ENCODE results near the gene LTA.

Gene LTA

GRCh38 chr6:31573239-31574105 lies 1.4 kb downstream of the LTA start:
- no peak for DNase-seq

- no peak for DNase-seq
Measured at GRCh38 chr6:31574106-31575061, 2.3 kb downstream of the LTA start.

- DNase-seq, result peak; percentile 62 to 89 (median 70)
Measured at GRCh38 chr6:31575335-31575901, 3.3 kb downstream of the LTA start, which contains the start of gene TNF. TNF (plus strand) TSS chr6:31575565; CDS start chr6:31575742, 177 bp downstream.

GRCh38 chr6:31575952-31576685 lies 4.0 kb downstream of the LTA start:
- peak in 1 of 5 donors; percentile 46 for DNase-seq

GRCh38 chr6:31576897-31577578 lies 4.9 kb downstream of the LTA start:
- peak in 2 of 5 donors; percentile 35 to 84 for DNase-seq

GRCh38 chr6:31577579-31577966 lies 5.5 kb downstream of the LTA start:
- DNase-seq, result no peak

GRCh38 chr6:31578184-31579118 lies 6.4 kb downstream of the LTA start:
- no peak for DNase-seq

- DNase-seq, result no peak
Measured at GRCh38 chr6:31579119-31579505, 7.0 kb downstream of the LTA start.

- no peak for DNase-seq
Measured at GRCh38 chr6:31579546-31580437, 7.7 kb downstream of the LTA start.

GRCh38 chr6:31580438-31580740 lies 8.3 kb downstream of the LTA start:
- DNase-seq, result no peak

- peak; percentile 77 to 86 (median 83) for DNase-seq
Measured at GRCh38 chr6:31580807-31581433, 8.8 kb downstream of the LTA start.

GRCh38 chr6:31581434-31582229 lies 9.5 kb downstream of the LTA start:
- DNase-seq, result no peak

GRCh38 chr6:31582230-31582643 lies 10.1 kb downstream of the LTA start, which contains the start of gene LTB:
LTB (minus strand) TSS chr6:31582424; CDS start chr6:31582417, 7 bp downstream.
- peak; percentile 62 to 82 (median 70) for DNase-seq

- DNase-seq, result peak in 1 of 5 donors; percentile 82
Measured at GRCh38 chr6:31585491-31585890, 13.4 kb downstream of the LTA start.

GRCh38 chr6:31586008-31586407 lies 13.9 kb downstream of the LTA start, which contains the start of gene LST1:
LST1 (plus strand) TSS chr6:31586277; CDS start chr6:31587300, 1,023 bp downstream.
- DNase-seq, result no peak

- DNase-seq, result peak in 2 of 5 donors; percentile 25 to 38
Measured at GRCh38 chr6:31586599-31587281, 14.7 kb downstream of the LTA start.

Data from T-helper 1 cell (primary cell).